AG09309 (cell line): ENCODE measurements around the gene PRSS1.

Experiments used
- DNase-seq: peaks from one replicate; pipeline ENCODE4 v3.0.0-alpha.2; 2010; ENCODE audit warnings: low read depth
- H3K4me3 ChIP-seq: 2 replicates; pipeline ENCODE4 v1.5.1; 2011; ENCODE audit warnings: mild to moderate bottlenecking, low read depth, low read length, moderate library complexity; ENCODE audit not compliant: control insufficient read depth
- CTCF ChIP-seq: IDR thresholded peaks from 2 replicates; pipeline ENCODE4 v1.5.1; 2011; ENCODE audit warnings: mild to moderate bottlenecking, low read depth, low read length, inconsistent platforms; ENCODE audit not compliant: insufficient read depth, control insufficient read depth; ENCODE audit errors: missing control alignments

The PRSS1 gene

GRCh38 chr7:142791502-142791901, 42.2 kb downstream of the PRSS1 start:
- TF ChIP-seq CTCF, result no peak
- H3K4me3 ChIP-seq, result no peak overlapping the region
- DNase-seq, result no peak

- no peak for DNase-seq
- no peak for TF ChIP-seq CTCF
- H3K4me3 ChIP-seq, result no peak overlapping the region
These were observed 42.9 kb downstream of the PRSS1 start for GRCh38 chr7:142792129-142792528.

- no peak for DNase-seq
These were observed 43.3 kb downstream of the PRSS1 start for GRCh38 chr7:142792593-142792992.

GRCh38 chr7:142793156-142793555, 43.9 kb downstream of the PRSS1 start:
- no peak for DNase-seq
- no peak for TF ChIP-seq CTCF
- H3K4me3 ChIP-seq, result no peak overlapping the region

More at GRCh38 chr7:142792593-142792992, 43.3 kb downstream of the PRSS1 start:
- no peak for TF ChIP-seq CTCF
- H3K4me3 ChIP-seq, result no peak overlapping the region

- no peak for DNase-seq
- no peak overlapping the region for H3K4me3 ChIP-seq
These were observed 46.1 kb downstream of the PRSS1 start for GRCh38 chr7:142795339-142795863.

GRCh38 chr7:142796001-142796500, 46.8 kb downstream of the PRSS1 start:
- no peak overlapping the region for H3K4me3 ChIP-seq

More at GRCh38 chr7:142795339-142795863, 46.1 kb downstream of the PRSS1 start:
- TF ChIP-seq CTCF, result no peak

More at GRCh38 chr7:142796001-142796500, 46.8 kb downstream of the PRSS1 start:
- no peak for TF ChIP-seq CTCF
- no peak for DNase-seq
